WERI-Rb-1 (cell line): ENCODE measurements around the gene TMED4.

Experiments used
- DNase-seq: peaks from one replicate; pipeline ENCODE4 v3.0.0-alpha.2; 2020
- H3K27ac ChIP-seq: fragments of 250-450 bp; sonication (Bioruptor Pico); 2 replicates; pipeline ENCODE4 v1.5.1; 2020; ENCODE audit warnings: mild to moderate bottlenecking, moderate library complexity
- H3K27me3 ChIP-seq: fragments of 250-450 bp; sonication (Bioruptor Pico); 2 replicates; pipeline ENCODE4 v1.5.1; 2021; ENCODE audit warnings: mild to moderate bottlenecking, low read depth, moderate library complexity; ENCODE audit not compliant: insufficient read depth, severe bottlenecking
- H3K36me3 ChIP-seq: fragments of 250-450 bp; sonication (Bioruptor Pico); 2 replicates; pipeline ENCODE4 v1.5.1; 2020; ENCODE audit warnings: mild to moderate bottlenecking, moderate library complexity
- H3K4me3 ChIP-seq: 2 replicates; pipeline ENCODE4 v1.5.1; 2011; ENCODE audit warnings: low read depth, mild to moderate bottlenecking, control low read depth, low read length
- H3K9me3 ChIP-seq: fragments of 250-450 bp; sonication (Bioruptor Pico); 2 replicates; pipeline ENCODE4 v1.5.1; 2021; ENCODE audit warnings: mild to moderate bottlenecking, moderate library complexity; ENCODE audit not compliant: severe bottlenecking
- TF ChIP-seq, protein P1 (sequence below): IDR thresholded peaks from 2 replicates; pipeline ENCODE4 v1.5.1; 2011; ENCODE audit warnings: low read depth, mild to moderate bottlenecking, control low read depth, inconsistent platforms, low read length

TMED4 gene

DNA sequence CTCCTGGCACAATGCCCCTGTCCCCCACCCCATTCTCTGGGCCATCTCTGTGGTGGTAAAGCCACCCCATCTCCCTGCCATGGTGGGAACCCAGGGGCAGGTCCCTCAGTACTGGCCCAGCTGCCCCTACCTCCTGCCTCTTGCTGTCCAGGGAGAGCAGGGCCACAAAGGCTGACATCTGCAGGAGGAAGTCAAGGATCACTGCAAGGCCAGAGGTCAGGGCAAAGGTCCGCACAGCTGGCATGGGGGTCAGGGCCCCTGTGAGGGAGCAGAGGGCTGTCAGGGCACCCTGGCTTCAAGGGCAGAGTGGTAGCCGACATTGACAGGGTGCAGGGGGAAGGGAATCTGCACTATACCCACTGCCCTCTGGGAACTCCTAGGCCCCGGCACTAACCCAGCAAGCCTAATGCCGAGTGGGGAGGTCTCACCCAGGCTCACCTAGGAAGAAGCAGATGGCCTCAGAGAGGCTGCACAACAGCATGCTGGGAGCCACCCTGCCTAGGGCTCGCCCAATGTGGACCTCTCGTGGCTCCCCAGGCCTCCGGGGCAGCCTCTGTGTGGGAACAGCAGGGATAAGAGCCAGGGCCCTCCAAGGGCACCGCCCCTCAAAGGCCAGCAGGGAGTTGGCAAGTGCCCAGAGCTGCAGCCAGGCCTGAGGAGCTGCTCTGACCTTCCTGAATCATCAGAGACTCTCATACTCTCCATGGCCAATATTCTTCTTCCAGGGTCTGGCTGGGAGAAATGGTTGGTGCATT, 48.6 kb downstream of the TMED4 start:
- H3K4me3 ChIP-seq, result no peak overlapping the region
- no peak for DNase-seq
- H3K9me3 ChIP-seq, result no peaks in the 10 kb centered on the region
- no peak overlapping the region for H3K27ac ChIP-seq
- H3K27me3 ChIP-seq, result no peaks in the 10 kb centered on the region
- TF ChIP-seq, protein P1, sequence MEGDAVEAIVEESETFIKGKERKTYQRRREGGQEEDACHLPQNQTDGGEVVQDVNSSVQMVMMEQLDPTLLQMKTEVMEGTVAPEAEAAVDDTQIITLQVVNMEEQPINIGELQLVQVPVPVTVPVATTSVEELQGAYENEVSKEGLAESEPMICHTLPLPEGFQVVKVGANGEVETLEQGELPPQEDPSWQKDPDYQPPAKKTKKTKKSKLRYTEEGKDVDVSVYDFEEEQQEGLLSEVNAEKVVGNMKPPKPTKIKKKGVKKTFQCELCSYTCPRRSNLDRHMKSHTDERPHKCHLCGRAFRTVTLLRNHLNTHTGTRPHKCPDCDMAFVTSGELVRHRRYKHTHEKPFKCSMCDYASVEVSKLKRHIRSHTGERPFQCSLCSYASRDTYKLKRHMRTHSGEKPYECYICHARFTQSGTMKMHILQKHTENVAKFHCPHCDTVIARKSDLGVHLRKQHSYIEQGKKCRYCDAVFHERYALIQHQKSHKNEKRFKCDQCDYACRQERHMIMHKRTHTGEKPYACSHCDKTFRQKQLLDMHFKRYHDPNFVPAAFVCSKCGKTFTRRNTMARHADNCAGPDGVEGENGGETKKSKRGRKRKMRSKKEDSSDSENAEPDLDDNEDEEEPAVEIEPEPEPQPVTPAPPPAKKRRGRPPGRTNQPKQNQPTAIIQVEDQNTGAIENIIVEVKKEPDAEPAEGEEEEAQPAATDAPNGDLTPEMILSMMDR, result no peak
- H3K36me3 ChIP-seq, result no peaks in the 10 kb centered on the region

DNA sequence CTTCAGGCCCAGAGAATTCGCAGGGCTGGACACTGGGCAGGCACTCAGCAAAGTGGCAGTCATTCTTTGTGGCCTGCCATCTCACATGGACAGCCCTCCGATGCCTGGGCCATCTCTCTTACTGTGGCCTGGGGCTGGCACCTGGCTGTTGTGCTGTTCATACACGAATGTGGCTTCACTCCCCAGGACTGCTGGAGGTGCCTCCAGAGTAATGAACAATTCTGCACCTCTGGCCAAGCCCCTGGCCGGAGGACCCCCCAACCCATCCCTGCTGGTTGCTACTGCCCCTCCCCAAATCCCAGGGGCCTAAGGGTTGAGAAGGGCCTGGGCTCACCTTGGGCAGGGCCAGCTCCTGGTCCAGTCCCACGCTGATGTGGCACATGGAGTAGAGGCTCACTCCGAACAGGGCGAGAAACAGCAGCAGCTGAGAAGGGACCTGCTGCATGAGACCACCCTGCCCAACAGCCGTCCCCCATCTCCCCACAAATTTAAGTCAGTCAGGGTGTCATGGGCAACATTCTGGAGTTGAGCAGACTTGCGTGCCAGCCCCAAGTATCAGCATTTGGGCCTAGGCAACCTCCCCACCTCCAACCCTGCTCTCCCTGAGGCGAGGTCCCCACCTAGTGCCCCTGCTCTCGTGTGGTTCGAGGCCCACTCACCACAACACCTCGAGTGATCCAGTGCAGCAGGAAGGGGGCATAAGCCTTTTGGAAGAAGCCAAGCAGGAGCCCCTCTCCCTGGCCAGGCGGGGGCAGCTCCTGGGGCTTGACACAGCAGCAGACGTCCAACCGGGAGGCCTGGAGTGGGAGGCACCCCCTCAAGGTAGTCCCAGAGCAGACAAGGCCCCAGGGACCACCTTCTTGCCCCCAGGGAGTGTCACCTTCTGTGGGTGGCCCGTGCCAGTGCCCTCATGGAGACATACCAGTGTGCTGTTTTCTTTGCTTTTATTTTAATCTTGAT, 50.3 kb downstream of the TMED4 start:
- H3K27ac ChIP-seq, result no peak overlapping the region
- no peak for DNase-seq
- no peak overlapping the region for H3K4me3 ChIP-seq
- TF ChIP-seq, protein P1, result no peak
- no peaks in the 10 kb centered on the region for H3K27me3 ChIP-seq
- H3K36me3 ChIP-seq, result no peaks in the 10 kb centered on the region
- H3K9me3 ChIP-seq, result peaks cover under 1% of the 10 kb centered on the region

DNA sequence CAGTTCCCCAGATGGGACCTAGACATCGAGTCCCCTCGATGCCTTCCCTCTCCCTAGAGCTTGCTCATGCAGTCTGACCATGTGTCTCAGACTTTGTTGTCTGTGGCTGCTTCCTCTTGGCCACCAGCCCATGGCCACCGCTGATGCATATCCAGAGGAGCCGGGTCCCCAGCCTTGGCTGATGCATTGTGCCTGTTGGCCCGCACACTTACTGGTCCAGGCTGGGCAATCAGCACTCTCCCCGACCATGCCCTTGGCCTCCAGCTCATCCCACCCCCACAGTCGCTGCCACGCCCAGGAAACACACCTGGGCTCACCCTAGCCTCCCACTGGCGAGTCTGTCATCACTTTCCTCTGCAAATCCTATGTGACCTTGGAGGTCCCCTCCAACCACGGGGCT, 51.0 kb downstream of the TMED4 start:
- Histone ChIP-seq H3K36me3 (no peaks in the 10 kb centered on the region), H3K27me3 (no peaks in the 10 kb centered on the region), H3K27ac (no peak overlapping the region), H3K9me3 (peaks cover 2% of the 10 kb centered on the region), H3K4me3 (no peak overlapping the region)
- no peak for DNase-seq
- TF ChIP-seq, protein P1, result no peak
